Right kidney (tissue), 9 donors: ENCODE data around the gene RPS14.

ENCODE experiments used
- DNase-seq: peaks from one replicate; pipeline ENCODE4 v3.0.0-alpha.2; 2016
- long read RNA-seq, 8 donors: transcript quantifications; one replicate each; lab custom pipeline, GENCODE V29; 2026

RPS14 gene
- long read RNA-seq, donor 1, transcript RPS14-201 (5 exons, 712 nt): minor isoform, 18 of 4,376 reads
- long read RNA-seq, donor 1, transcript RPS14-202 (5 exons, 2,314 nt): minor isoform, 20 of 4,376 reads
- long read RNA-seq, donor 1, transcript RPS14-203 (5 exons, 569 nt): major isoform, 3,255 of 4,376 reads
- long read RNA-seq, donor 1, transcript RPS14-205 (3 exons, 3,119 nt): minor isoform, 335 of 4,376 reads
- long read RNA-seq, donor 1, partial matches to known transcripts: 586 of 4,376 reads
- long read RNA-seq, donor 1, other reads (novel, unspliced or antisense): 147 of 4,376 reads
- long read RNA-seq, donor 2, transcript RPS14-206 (2 exons, 398 nt): minor isoform, 8 of 2,369 reads
- long read RNA-seq, donor 2, transcript RPS14-202 (5 exons, 2,314 nt): minor isoform, 9 of 2,369 reads
- long read RNA-seq, donor 2, transcript RPS14-205 (3 exons, 3,119 nt): minor isoform, 348 of 2,369 reads
- long read RNA-seq, donor 2, transcript RPS14-203 (5 exons, 569 nt): major isoform, 1,567 of 2,369 reads
- long read RNA-seq, donor 2, partial matches to known transcripts: 338 of 2,369 reads
- long read RNA-seq, donor 2, other reads (novel, unspliced or antisense): 92 of 2,369 reads
- long read RNA-seq, donor 3, transcript RPS14-205 (3 exons, 3,119 nt): minor isoform, 74 of 1,296 reads
- long read RNA-seq, donor 3, transcript RPS14-201 (5 exons, 712 nt): minor isoform, 5 of 1,296 reads
- long read RNA-seq, donor 3, transcript RPS14-203 (5 exons, 569 nt): major isoform, 963 of 1,296 reads
- long read RNA-seq, donor 3, partial matches to known transcripts: 207 of 1,296 reads
- long read RNA-seq, donor 3, other reads (novel, unspliced or antisense): 44 of 1,296 reads
- long read RNA-seq, donor 4, transcript RPS14-203 (5 exons, 569 nt): major isoform, 1,529 of 2,108 reads
- long read RNA-seq, donor 4, transcript RPS14-202 (5 exons, 2,314 nt): minor isoform, 10 of 2,108 reads
- long read RNA-seq, donor 4, transcript RPS14-205 (3 exons, 3,119 nt): minor isoform, 201 of 2,108 reads
- long read RNA-seq, donor 4, transcript RPS14-206 (2 exons, 398 nt): minor isoform, 10 of 2,108 reads
- long read RNA-seq, donor 4, partial matches to known transcripts: 297 of 2,108 reads
- long read RNA-seq, donor 4, other reads (novel, unspliced or antisense): 58 of 2,108 reads
- long read RNA-seq, donor 5, transcript RPS14-203 (5 exons, 569 nt): major isoform, 2,205 of 2,779 reads
- long read RNA-seq, donor 5, transcript RPS14-201 (5 exons, 712 nt): minor isoform, 12 of 2,779 reads
- long read RNA-seq, donor 5, transcript RPS14-205 (3 exons, 3,119 nt): minor isoform, 140 of 2,779 reads
- long read RNA-seq, donor 5, partial matches to known transcripts: 345 of 2,779 reads
- long read RNA-seq, donor 5, other reads (novel, unspliced or antisense): 73 of 2,779 reads
- long read RNA-seq, donor 6, transcript RPS14-203 (5 exons, 569 nt): major isoform, 1,591 of 2,353 reads
- long read RNA-seq, donor 6, transcript RPS14-202 (5 exons, 2,314 nt): minor isoform, 8 of 2,353 reads
- long read RNA-seq, donor 6, transcript RPS14-205 (3 exons, 3,119 nt): minor isoform, 255 of 2,353 reads
- long read RNA-seq, donor 6, transcript RPS14-201 (5 exons, 712 nt): minor isoform, 13 of 2,353 reads
- long read RNA-seq, donor 6, partial matches to known transcripts: 395 of 2,353 reads
- long read RNA-seq, donor 6, other reads (novel, unspliced or antisense): 84 of 2,353 reads
- long read RNA-seq, donor 7, transcript RPS14-205 (3 exons, 3,119 nt): minor isoform, 368 of 3,845 reads
- long read RNA-seq, donor 7, transcript RPS14-206 (2 exons, 398 nt): minor isoform, 18 of 3,845 reads
- long read RNA-seq, donor 7, transcript RPS14-201 (5 exons, 712 nt): minor isoform, 17 of 3,845 reads
- long read RNA-seq, donor 7, transcript RPS14-203 (5 exons, 569 nt): major isoform, 2,706 of 3,845 reads
- long read RNA-seq, donor 7, partial matches to known transcripts: 579 of 3,845 reads
- long read RNA-seq, donor 7, other reads (novel, unspliced or antisense): 151 of 3,845 reads
- long read RNA-seq, donor 8, transcript RPS14-205 (3 exons, 3,119 nt): minor isoform, 121 of 2,157 reads
- long read RNA-seq, donor 8, transcript RPS14-201 (5 exons, 712 nt): minor isoform, 14 of 2,157 reads
- long read RNA-seq, donor 8, transcript RPS14-203 (5 exons, 569 nt): major isoform, 1,616 of 2,157 reads
- long read RNA-seq, donor 8, transcript RPS14-202 (5 exons, 2,314 nt): minor isoform, 6 of 2,157 reads
- long read RNA-seq, donor 8, partial matches to known transcripts: 304 of 2,157 reads
- long read RNA-seq, donor 8, other reads (novel, unspliced or antisense): 93 of 2,157 reads

- peak; percentile 100 for DNase-seq
Measured at GRCh38 chr5:150449517-150450339, at the start of gene RPS14. RPS14 (minus strand) TSS chr5:150449739; CDS start chr5:150447733, 2,006 bp downstream.

- no peak for DNase-seq
Measured at GRCh38 chr5:150498971-150499370, 49.4 kb upstream of the RPS14 start.

GRCh38 chr5:150498501-150498900 lies 49.0 kb upstream of the RPS14 start:
- peak; percentile 44 for DNase-seq

- DNase-seq: peak; percentile 53
Measured at GRCh38 chr5:150497989-150498317, 48.4 kb upstream of the RPS14 start.

- peak; percentile 38 for DNase-seq
Measured at GRCh38 chr5:150497274-150497988, 47.9 kb upstream of the RPS14 start.

GRCh38 chr5:150496534-150496933 lies 47.0 kb upstream of the RPS14 start:
- DNase-seq: no peak

- no peak for DNase-seq
Measured at GRCh38 chr5:150496098-150496497, 46.6 kb upstream of the RPS14 start.

GRCh38 chr5:150492621-150493020 lies 43.1 kb upstream of the RPS14 start:
- no peak for DNase-seq

GRCh38 chr5:150491876-150492275 lies 42.3 kb upstream of the RPS14 start:
- no peak for DNase-seq

GRCh38 chr5:150490754-150491153 lies 41.2 kb upstream of the RPS14 start:
- no peak for DNase-seq

- DNase-seq: no peak
Measured at GRCh38 chr5:150490296-150490669, 40.7 kb upstream of the RPS14 start.

- DNase-seq: no peak
Measured at GRCh38 chr5:150489360-150490295, 40.1 kb upstream of the RPS14 start.

- DNase-seq: no peak
Measured at GRCh38 chr5:150488519-150489359, 39.2 kb upstream of the RPS14 start.

GRCh38 chr5:150487199-150488061 lies 37.9 kb upstream of the RPS14 start:
- DNase-seq: peak; percentile 53

- DNase-seq: peak; percentile 80
Measured at GRCh38 chr5:150486402-150487198, 37.1 kb upstream of the RPS14 start.
